Body of pancreas (tissue), 4 donors: ENCODE measurements around the gene KIAA1671. TPM values are rescaled to one million over a fixed set of nuclear protein-coding genes. Genes with fewer than 3 reads are reported as not detected.

Source experiments
- ATAC-seq: fragments of 150-250 bp; one replicate; pipeline ENCODE4 v1.9.1; 2016
- DNase-seq, 4 donors: peaks; one replicate each; pipeline ENCODE4 v3.0.0-alpha.2; 2019
- H3K27ac ChIP-seq, 4 donors: fragments of 200-600 bp; sonication (generic); 1 replicate in 3 of 4; 2 replicates in 1 of 4; pipeline versions ENCODE4 v1.5.1 to v1.6.1; 2016 to 2019; ENCODE audit warnings: mild to moderate bottlenecking in 1 of 4, mixed read lengths in 1 of 4, moderate library complexity in 1 of 4
- H3K27me3 ChIP-seq, 2 donors: fragments of 200-600 bp; sonication (generic); one replicate each; pipeline ENCODE4 v1.6.0; 2016; ENCODE audit warnings: mild to moderate bottlenecking in 1 of 2
- H3K36me3 ChIP-seq, 2 donors: fragments of 200-600 bp; sonication (generic); replicated peaks in 1 of 2; 2 replicates each; pipeline ENCODE4 v1.5.1; 2016; ENCODE audit warnings: low read depth in 2 of 2; ENCODE audit not compliant: insufficient read depth in 1 of 2
- H3K4me1 ChIP-seq: fragments of 200-600 bp; sonication (generic); one replicate; pipeline ENCODE4 v1.6.0; 2016
- H3K4me3 ChIP-seq, 2 donors: fragments of 200-600 bp; sonication (generic); 1 replicate in 1 of 2; 2 replicates in 1 of 2; pipeline ENCODE4 v1.5.1; 2016 to 2019
- H3K9me3 ChIP-seq, 3 donors: fragments of 200-600 bp; sonication (generic); 1 replicate in 2 of 3; 2 replicates in 1 of 3; pipeline ENCODE4 v1.5.1; 2016
- CTCF ChIP-seq, 7 experiments: fragments of 450-650 bp in 4 of 7; fragments of 200-600 bp in 3 of 7; sonication (generic) in 3 of 7; IDR thresholded peaks; one replicate each; pipeline ENCODE4 v1.5.1; 2016 to 2019; ENCODE audit warnings: antibody characterized with exemption in 7 of 7
- POLR2A ChIP-seq, 3 donors: fragments of 450-650 bp; IDR thresholded peaks; one replicate each; pipeline ENCODE4 v1.6.1; 2016; ENCODE audit warnings: antibody characterized with exemption in 3 of 3, mild to moderate bottlenecking in 2 of 3
- whole genome bisulfite sequencing, 2 donors: methylation state at CpG; one replicate each; pipeline ENCODE4 v1.1.5; 2017; 5-methylcytosine and 5-hydroxymethylcytosine counted together
- intact Hi-C: fragments of 100-400 bp; cut with DNase I; formaldehyde crosslinking; loops from one replicate; pipeline ENCODE4 v1.15.1; 2023
- total RNA-seq, 2 donors: library from RNA; depleted of rRNA; stranded (reverse); fragments of >200 nt; gene quantifications; one replicate each; pipeline ENCODE4 v1.1.0, GENCODE V29; 2016

Gene KIAA1671
- total RNA-seq, 2 donors from 2014 or later: 24.9 to 79.8 TPM

DNA sequence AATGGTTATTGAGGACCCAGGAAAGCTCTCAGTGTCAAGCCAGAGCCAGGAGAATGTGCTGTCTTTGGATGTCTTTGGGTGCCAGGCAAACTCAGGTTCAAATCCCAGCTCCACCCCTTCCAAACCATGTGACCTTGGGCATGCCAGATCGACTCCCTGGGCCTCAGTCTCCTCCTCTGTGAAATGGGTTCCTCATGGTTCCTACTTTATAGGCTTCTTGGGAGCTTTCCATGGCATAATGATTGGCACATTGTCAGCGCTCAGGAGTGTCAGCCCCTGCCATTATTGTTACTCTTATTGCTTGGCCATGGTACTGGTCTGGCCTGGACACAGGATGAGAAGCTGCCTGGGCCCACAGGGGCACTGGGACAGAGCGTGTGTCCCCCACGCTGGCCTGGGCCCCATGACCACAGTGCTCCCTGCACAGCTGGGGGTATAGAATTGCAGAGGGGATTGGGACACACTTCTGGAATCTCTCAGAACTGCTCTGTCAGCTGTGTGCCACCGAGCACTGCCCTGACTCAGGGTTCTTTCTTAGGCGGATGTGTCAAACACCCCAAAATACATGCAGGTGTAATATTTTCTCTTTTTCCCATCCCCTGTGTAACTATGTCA is 209.5 kb downstream of the KIAA1671 start:
- Histone ChIP-seq H3K4me1 (no peaks in the 10 kb centered on the region), H3K27ac (no peak overlapping the region), H3K9me3 (no peaks in the 10 kb centered on the region), H3K4me3 (no peak overlapping the region), H3K27me3 (no peaks in the 10 kb centered on the region), H3K36me3 (no peaks in the 10 kb centered on the region)
- 87 to 95% methylated on average over 6 of the region's 6 CpGs for WGBS, 2 donors
- DNase-seq: no peak
- intact Hi-C loops: no loop called here
- TF ChIP-seq POLR2A (IDR thresholded peaks at IDR 0.05): no peak
- TF ChIP-seq CTCF (IDR thresholded peaks at IDR 0.05): no peak
- ATAC-seq: no peak

GRCh38 chr22:25162561-25162960 is 210.0 kb downstream of the KIAA1671 start:
- intact Hi-C loops: no loop called here
- no peak overlapping the region for H3K27ac ChIP-seq
- DNase-seq: no peak
- no peaks in the 10 kb centered on the region for H3K36me3 ChIP-seq
- H3K4me1 ChIP-seq: no peaks in the 10 kb centered on the region
- no peaks in the 10 kb centered on the region for H3K9me3 ChIP-seq
- 72 to 100% methylated on average over 1 of the region's 1 CpG for WGBS, 2 donors
- no peak overlapping the region for H3K4me3 ChIP-seq
- H3K27me3 ChIP-seq: no peaks in the 10 kb centered on the region
- TF ChIP-seq CTCF (IDR thresholded peaks at IDR 0.05) (no peak), POLR2A (IDR thresholded peaks at IDR 0.05) (no peak)
- no peak for ATAC-seq

DNA sequence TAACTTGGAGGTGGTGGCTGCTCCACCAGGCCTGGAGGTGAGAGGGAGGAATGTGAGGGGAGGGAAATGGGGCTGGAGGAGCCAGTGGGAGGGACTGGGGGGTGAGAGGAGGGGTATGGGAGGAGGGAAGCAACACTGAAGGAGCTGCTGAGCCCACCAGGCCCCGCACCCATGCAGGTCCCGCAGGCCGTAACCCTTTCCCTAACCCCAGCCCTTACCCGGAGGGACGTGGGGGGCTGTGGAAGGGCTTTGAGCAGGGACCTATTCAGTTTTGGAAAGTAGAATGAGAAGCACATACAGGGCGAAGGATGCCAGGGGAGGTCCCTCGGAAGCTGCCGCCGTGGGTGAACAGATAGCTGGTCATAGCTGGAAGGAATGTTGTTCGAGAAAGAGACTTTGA is 213.3 kb downstream of the KIAA1671 start:
- Histone ChIP-seq H3K27ac (no peak overlapping the region), H3K36me3 (no peaks in the 10 kb centered on the region), H3K27me3 (no peaks in the 10 kb centered on the region), H3K4me3 (no peak overlapping the region), H3K9me3 (no peaks in the 10 kb centered on the region), H3K4me1 (no peaks in the 10 kb centered on the region)
- DNase-seq: no peak
- WGBS, 2 donors: 94 to 96% methylated on average over 10 of the region's 10 CpGs
- TF ChIP-seq CTCF (IDR thresholded peaks at IDR 0.05): no peak
- TF ChIP-seq POLR2A (IDR thresholded peaks at IDR 0.05): no peak
- intact Hi-C loops: no loop called here
- ATAC-seq: no peak

DNA sequence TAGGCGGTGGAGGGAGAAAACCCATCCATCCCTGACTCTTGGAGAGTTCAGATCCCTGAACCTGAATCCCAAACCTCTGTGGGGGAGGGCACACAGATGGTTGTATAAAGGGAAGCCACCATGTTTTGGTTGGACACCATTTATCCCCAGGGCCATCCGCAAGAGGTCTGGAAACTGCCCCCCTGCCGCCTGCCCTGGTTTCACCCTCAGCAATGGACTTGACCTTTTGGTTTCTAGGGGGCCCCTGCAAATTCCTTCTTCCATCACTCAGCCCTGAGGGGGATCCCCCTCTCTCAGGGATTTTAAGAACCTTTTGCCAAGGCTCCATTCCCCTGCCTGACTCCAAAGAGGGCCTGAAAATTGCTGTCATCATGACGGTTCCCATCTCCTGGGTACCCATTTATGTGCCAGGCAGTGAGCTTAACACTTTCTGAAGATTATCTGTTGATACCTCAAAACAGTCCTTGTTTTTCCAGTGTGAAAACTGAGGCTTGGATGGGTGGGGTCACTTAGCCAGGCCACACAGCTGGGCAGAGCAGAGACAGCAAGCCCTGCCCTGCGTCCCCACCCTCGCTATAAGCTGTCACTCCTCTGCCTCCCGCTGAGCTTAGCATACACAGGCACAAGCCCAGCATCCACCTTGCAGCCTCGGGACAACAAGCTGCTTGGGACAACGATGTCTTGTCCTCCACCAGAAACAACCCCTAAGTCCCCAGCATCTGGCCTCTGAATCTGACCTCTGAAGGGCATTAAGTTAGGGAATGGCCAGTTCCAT is 213.9 kb downstream of the KIAA1671 start:
- H3K27ac ChIP-seq: no peak overlapping the region
- intact Hi-C loops: no loop called here
- H3K4me3 ChIP-seq: no peak overlapping the region
- DNase-seq (no peak), ATAC-seq (no peak)
- H3K27me3 ChIP-seq: no peaks in the 10 kb centered on the region
- no peaks in the 10 kb centered on the region for H3K4me1 ChIP-seq
- H3K9me3 ChIP-seq: no peaks in the 10 kb centered on the region
- 84 to 91% methylated on average over 7 to 9 of the region's 9 CpGs for WGBS, 2 donors
- no peak for TF ChIP-seq CTCF (IDR thresholded peaks at IDR 0.05)
- no peak for TF ChIP-seq POLR2A (IDR thresholded peaks at IDR 0.05)
- no peaks in the 10 kb centered on the region for H3K36me3 ChIP-seq
